CD4-positive, alpha-beta T cell (primary cell): Measurements from ENCODE around the gene MED12L. TPM values are rescaled to one million over a fixed set of nuclear protein-coding genes. Genes with fewer than 3 reads are reported as not detected.

Experiments used
- ATAC-seq: fragments of 200-7000 bp; cut with Tn5 transposase; one replicate; pipeline ENCODE4 v1.10.0; 2022; ENCODE audit warnings: mild to moderate bottlenecking; ENCODE audit not compliant: poor library complexity
- CTCF ChIA-PET: fragments of 350-600 bp; sonication (Branson Sonifier 250); formaldehyde crosslinking; loops from one replicate; lab custom pipeline; 2021; ENCODE audit warnings: antibody characterized with exemption, inconsistent platforms; lab: Charles Lee
- POLR2A ChIA-PET: fragments of 350-600 bp; sonication (Branson Sonifier 250); formaldehyde crosslinking; loops from one replicate; lab custom pipeline; 2021; ENCODE audit warnings: antibody characterized with exemption, inconsistent platforms; lab: Charles Lee
- DNase-seq, 14 experiments: peaks; one replicate each; pipeline ENCODE4 v3.0.0-alpha.2; 2013 to 2020; ENCODE audit warnings: mixed read lengths in 2 of 14
- H3K27ac ChIP-seq, 2 donors: one replicate each; pipeline versions ENCODE4 v1.5.1 to v1.7.0; 2013; ENCODE audit warnings: low read length in 2 of 2, low read depth in 1 of 2, mild to moderate bottlenecking in 1 of 2
- H3K27me3 ChIP-seq, 2 experiments: 1 replicate in 1 of 2; 2 replicates in 1 of 2; pipeline versions ENCODE4 v1.6.1 to v1.7.0; 2013; ENCODE audit warnings: low read length in 2 of 2, control low read depth in 1 of 2, mild to moderate bottlenecking in 1 of 2, moderate library complexity in 1 of 2; ENCODE audit not compliant: insufficient read depth in 2 of 2, control insufficient read depth in 1 of 2
- H3K36me3 ChIP-seq: one replicate; pipeline ENCODE4 v1.6.1; 2013; ENCODE audit warnings: low read length, control low read depth; ENCODE audit not compliant: insufficient read depth
- H3K4me1 ChIP-seq: one replicate; pipeline ENCODE4 v1.6.1; 2013; ENCODE audit warnings: low read length, control low read depth; ENCODE audit not compliant: insufficient read depth
- H3K4me3 ChIP-seq: one replicate; pipeline ENCODE4 v1.5.1; 2013; ENCODE audit warnings: mild to moderate bottlenecking, low read length, moderate library complexity
- H3K9me3 ChIP-seq, 2 experiments: 1 replicate in 1 of 2; 2 replicates in 1 of 2; pipeline versions ENCODE4 v1.6.1 to v1.7.0; 2013; ENCODE audit warnings: low read length in 2 of 2, mild to moderate bottlenecking in 2 of 2, control low read depth in 1 of 2, moderate library complexity in 1 of 2; ENCODE audit not compliant: control insufficient read depth in 1 of 2, insufficient read depth in 1 of 2
- H3K27ac Mint-ChIP-seq: one replicate; pipeline ENCODE4 v1.8.0; 2020; ENCODE audit warnings: mixed read lengths
- H3K27me3 Mint-ChIP-seq: one replicate; pipeline ENCODE4 v1.8.0; 2021; ENCODE audit warnings: mixed read lengths
- H3K36me3 Mint-ChIP-seq: one replicate; pipeline ENCODE4 v1.8.0; 2021; ENCODE audit warnings: low read depth, mixed read lengths
- H3K4me1 Mint-ChIP-seq: one replicate; pipeline ENCODE4 v1.8.0; 2021; ENCODE audit warnings: low read depth, mixed read lengths
- H3K4me3 Mint-ChIP-seq: one replicate; pipeline ENCODE4 v1.8.0; 2020; ENCODE audit warnings: mild to moderate bottlenecking, mixed read lengths
- H3K9me3 Mint-ChIP-seq: one replicate; pipeline ENCODE4 v1.8.0; 2020; ENCODE audit warnings: mixed read lengths
- intact Hi-C, 2 experiments: fragments of 100-400 bp; cut with DNase I in 1 of 2; cut with micrococcal nuclease in 1 of 2; formaldehyde crosslinking; loops; one replicate each; pipeline versions ENCODE4 v1.15.1 to v1.9.0; 2023 to 2025; cut with DNase I, micrococcal nuclease
- total RNA-seq, 174 experiments: library from RNA in 2 of 174; stranded (reverse) in 2 of 174; gene quantifications; one replicate each; pipeline ENCODE4 v1.2.3 and lab custom pipeline; 2021 to 2026
- TF ChIP-seq, protein P1 (sequence below): fragments of 200-600 bp; IDR thresholded peaks from one replicate; pipeline ENCODE4 v1.8.0; 2022; ENCODE audit warnings: antibody characterized with exemption, mild to moderate bottlenecking

MED12L gene
- total RNA-seq, 2 experiments from 2014 or later: 0.39 to 0.49 TPM

GRCh38 chr3:151479452-151479851 is 394.0 kb downstream of the MED12L start:
- Mint-ChIP-seq H3K27me3 (peaks cover 11% of the 10 kb centered on the region), H3K36me3 (no peaks in the 10 kb centered on the region), H3K4me3 (no peak overlapping the region), H3K9me3 (peaks cover 8% of the 10 kb centered on the region), H3K4me1 (no peaks in the 10 kb centered on the region), H3K27ac (no peak overlapping the region)
- ChIA-PET CTCF (no interaction called here), POLR2A (no interaction called here)
- Histone ChIP-seq H3K4me3 (no peak overlapping the region), H3K36me3 (no peaks in the 10 kb centered on the region), H3K4me1 (no peaks in the 10 kb centered on the region), H3K27me3 (peaks cover 0 to 4% of the 10 kb centered on the region in 2 experiments), H3K9me3 (peaks cover 18 to 20% of the 10 kb centered on the region in 2 experiments), H3K27ac (no peak overlapping the region)
- DNase-seq (no peak), ATAC-seq (no peak)
- TF ChIP-seq, protein P1, sequence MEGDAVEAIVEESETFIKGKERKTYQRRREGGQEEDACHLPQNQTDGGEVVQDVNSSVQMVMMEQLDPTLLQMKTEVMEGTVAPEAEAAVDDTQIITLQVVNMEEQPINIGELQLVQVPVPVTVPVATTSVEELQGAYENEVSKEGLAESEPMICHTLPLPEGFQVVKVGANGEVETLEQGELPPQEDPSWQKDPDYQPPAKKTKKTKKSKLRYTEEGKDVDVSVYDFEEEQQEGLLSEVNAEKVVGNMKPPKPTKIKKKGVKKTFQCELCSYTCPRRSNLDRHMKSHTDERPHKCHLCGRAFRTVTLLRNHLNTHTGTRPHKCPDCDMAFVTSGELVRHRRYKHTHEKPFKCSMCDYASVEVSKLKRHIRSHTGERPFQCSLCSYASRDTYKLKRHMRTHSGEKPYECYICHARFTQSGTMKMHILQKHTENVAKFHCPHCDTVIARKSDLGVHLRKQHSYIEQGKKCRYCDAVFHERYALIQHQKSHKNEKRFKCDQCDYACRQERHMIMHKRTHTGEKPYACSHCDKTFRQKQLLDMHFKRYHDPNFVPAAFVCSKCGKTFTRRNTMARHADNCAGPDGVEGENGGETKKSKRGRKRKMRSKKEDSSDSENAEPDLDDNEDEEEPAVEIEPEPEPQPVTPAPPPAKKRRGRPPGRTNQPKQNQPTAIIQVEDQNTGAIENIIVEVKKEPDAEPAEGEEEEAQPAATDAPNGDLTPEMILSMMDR: no peak
- intact Hi-C loops: no loop called here

- H3K9me3 Mint-ChIP-seq: peaks cover 8% of the 10 kb centered on the region
- ATAC-seq (no peak), DNase-seq (no peak)
- H3K27me3 Mint-ChIP-seq: peaks cover 11% of the 10 kb centered on the region
- H3K27ac Mint-ChIP-seq: no peak overlapping the region
- H3K36me3 ChIP-seq: no peaks in the 10 kb centered on the region
- TF ChIP-seq, protein P1: no peak
- H3K27ac ChIP-seq: no peak overlapping the region
- ChIA-PET CTCF (no interaction called here), POLR2A (no interaction called here)
- no peak overlapping the region for H3K4me3 Mint-ChIP-seq
- H3K36me3 Mint-ChIP-seq: no peaks in the 10 kb centered on the region
- H3K4me3 ChIP-seq: no peak overlapping the region
- H3K4me1 ChIP-seq: no peaks in the 10 kb centered on the region
- H3K9me3 ChIP-seq: peaks cover 18 to 20% of the 10 kb centered on the region in 2 experiments
- H3K4me1 Mint-ChIP-seq: no peaks in the 10 kb centered on the region
- peaks cover 0 to 4% of the 10 kb centered on the region in 2 experiments for H3K27me3 ChIP-seq
- intact Hi-C loops: no loop called here
Measured at GRCh38 chr3:151480492-151480891, 395.0 kb downstream of the MED12L start.

GRCh38 chr3:151483488-151483887 is 398.0 kb downstream of the MED12L start:
- TF ChIP-seq, protein P1: no peak
- intact Hi-C loops: no loop called here
- CTCF ChIA-PET: no interaction called here
- no peaks in the 10 kb centered on the region for H3K4me1 Mint-ChIP-seq
- H3K27me3 Mint-ChIP-seq: peaks cover 18% of the 10 kb centered on the region
- no peak overlapping the region for H3K27ac Mint-ChIP-seq
- Histone ChIP-seq H3K4me3 (no peak overlapping the region), H3K36me3 (no peaks in the 10 kb centered on the region), H3K27ac (no peak overlapping the region), H3K9me3 (peaks cover 18 to 20% of the 10 kb centered on the region in 2 experiments), H3K27me3 (peaks cover 0 to 4% of the 10 kb centered on the region in 2 experiments), H3K4me1 (no peaks in the 10 kb centered on the region)
- no peaks in the 10 kb centered on the region for H3K36me3 Mint-ChIP-seq
- H3K9me3 Mint-ChIP-seq: peaks cover 8% of the 10 kb centered on the region
- DNase-seq (no peak), ATAC-seq (no peak)
- POLR2A ChIA-PET: interaction anchor here (0.6 kb wide), 1 partner anchor 1135 kb away, joined by 4 read pairs; no protein-coding TSS in a partner anchor
- H3K4me3 Mint-ChIP-seq: no peak overlapping the region
